HG02759 (cell line): ENCODE measurements around the gene C1orf198.

Experiments used
- ATAC-seq: cut with Tn5 transposase; IDR thresholded peaks from one replicate; pipeline ENCODE4 v1.9.1; 2021; ENCODE audit warnings: mild to moderate bottlenecking, moderate library complexity; ENCODE audit not compliant: unreplicated experiment

The C1orf198 gene

DNA sequence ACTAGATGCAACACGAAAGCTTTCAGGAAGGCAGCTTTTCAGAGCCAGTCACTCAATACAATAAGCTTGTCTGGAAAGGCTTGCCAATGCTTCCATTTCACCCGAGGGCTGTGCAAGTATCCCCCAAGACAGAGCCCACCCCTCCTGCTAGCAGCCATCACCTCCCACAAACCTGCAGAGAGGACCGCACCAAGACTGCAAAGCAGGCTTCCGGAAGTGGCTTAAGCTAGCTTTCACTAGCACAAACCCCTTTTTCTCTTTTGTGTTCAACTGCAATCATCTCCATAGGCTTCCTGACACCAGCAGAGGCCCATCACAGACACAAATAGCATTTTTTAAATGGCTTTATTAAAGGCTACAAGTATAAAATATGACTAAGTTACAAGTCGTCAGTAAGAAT is 31.5 kb downstream of the C1orf198 start:
- ATAC-seq, result no peak

DNA sequence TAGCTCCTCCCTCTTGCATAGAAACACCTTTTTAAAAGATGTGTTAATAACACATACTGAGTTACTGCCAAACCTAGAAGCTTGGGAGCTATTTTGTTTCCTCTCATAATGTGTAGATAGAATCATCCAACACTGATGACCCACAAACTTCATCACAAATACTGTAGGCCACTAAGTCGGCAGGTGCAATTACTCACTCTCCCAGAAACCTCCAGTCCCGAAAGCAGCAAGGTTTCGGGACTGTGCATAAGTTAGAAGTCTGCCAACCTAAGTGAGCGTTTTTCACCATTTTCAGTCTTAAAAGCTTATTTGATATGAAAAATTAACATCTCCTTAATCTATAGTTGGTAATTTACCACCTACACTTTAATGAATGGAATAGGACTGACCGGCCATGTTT is 32.0 kb downstream of the C1orf198 start:
- no peak for ATAC-seq

DNA sequence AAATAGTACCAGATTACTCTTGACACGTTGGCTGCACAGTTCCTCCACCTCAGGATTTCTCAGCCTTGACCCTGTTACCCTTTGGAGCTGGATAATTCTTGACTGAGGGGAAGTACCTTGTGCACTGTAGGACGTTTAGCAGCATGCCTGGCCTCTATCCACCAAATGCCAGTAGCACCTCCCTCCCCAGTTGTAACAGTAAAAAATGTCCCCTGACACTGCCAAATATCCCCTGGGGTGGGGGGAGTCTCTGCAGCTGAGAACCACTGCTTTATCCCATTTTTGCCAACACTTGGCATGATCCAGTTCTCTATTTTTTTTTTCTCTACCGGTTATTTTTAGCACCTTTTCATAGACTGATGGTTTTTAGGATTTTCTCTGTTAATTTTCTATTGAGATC is 34.0 kb downstream of the C1orf198 start:
- ATAC-seq, result no peak

DNA sequence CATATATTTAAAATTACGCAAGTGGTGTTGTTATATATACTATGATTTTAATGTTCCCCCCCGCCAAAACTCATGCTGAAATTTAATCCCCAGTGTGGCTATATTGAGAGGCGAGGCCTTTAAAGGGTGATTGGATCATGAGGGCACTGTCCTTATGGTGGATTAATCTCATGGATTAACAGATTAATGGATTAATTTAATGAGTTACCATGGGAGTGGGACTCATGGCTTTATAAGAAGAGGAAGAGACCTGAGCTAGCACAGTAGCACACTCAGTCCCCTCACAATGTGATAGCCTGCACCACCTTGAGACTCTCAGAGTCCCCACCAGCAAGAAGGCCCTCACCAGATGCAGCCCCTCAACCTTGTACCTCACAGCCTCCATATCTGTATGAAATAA is 34.8 kb downstream of the C1orf198 start:
- ATAC-seq, result no peak

DNA sequence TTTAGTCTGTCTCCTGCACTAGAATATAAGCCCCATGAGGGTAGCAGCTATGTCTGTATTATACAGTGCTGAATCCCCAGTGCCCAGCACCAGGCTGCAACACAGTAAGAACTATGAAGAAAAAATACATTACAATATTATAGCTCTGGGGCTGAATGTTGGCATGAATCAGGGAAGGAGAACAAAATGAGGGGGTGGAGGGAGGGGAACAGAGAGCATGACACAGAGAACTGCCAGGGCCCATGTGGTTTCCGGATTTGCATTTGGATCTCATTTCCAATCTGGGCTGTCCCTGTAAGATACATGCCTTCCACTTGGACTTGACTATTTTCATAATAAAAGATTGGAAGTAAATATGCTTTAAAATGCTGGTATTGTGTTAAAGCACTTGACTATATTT is 35.8 kb downstream of the C1orf198 start:
- ATAC-seq, result no peak

DNA sequence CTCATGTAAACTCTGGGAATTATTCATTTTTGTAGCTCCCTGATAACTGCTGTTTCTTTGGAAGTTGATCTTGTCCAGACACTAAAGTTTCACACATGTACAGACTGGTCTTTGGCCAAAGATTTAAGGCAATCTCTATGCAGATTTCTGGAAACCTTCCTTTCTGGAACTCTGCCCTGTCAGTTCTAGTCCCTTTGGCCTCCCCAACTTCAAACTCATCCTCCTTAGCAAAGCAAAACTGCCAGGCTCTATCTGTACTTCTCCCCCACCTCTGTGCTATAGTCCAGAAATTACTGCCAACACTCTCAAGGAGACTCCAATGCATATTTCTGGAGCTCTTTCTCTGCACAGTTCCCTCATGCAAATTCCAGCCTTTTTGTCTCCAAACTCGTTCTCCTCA is 36.5 kb downstream of the C1orf198 start:
- ATAC-seq, result no peak

DNA sequence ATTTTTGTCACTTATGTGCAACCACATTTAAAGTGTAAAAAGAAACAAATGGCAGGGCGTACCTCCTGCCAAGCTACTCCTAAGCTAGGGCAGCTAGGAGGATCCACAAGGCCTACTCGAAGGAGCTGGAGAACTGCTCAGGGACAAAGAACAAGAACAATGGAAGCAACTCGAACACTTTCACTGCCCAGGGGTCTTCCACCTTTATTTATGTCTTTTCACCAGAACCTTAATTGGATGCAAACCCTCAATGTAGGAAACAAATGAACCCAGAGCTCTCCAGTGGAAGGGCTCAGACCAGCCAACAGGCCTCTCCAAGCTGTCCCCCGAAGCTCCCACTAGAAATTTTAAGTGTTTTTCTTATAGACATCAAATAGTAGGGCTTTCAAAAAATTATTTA is 39.9 kb downstream of the C1orf198 start:
- ATAC-seq, result no peak

DNA sequence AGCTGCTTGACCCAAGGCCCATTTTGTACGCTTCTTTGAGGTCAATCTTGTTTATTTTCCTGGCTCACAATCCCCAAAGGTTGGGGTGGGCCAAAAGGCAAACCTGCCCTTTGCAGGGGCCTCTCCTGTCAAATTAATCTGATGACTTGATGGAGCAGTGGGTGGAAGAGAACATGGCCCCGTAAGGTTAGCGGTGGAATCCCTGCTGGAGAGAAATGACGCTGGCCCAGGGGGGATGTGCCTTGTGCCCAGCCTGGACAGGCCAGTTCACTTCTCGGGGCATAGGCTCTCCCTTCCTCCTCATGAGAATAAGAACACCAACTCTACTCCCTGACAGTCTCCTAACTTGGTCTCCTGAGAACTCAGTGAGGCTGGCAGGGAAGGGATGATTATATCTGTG is 40.5 kb downstream of the C1orf198 start:
- no peak for ATAC-seq

DNA sequence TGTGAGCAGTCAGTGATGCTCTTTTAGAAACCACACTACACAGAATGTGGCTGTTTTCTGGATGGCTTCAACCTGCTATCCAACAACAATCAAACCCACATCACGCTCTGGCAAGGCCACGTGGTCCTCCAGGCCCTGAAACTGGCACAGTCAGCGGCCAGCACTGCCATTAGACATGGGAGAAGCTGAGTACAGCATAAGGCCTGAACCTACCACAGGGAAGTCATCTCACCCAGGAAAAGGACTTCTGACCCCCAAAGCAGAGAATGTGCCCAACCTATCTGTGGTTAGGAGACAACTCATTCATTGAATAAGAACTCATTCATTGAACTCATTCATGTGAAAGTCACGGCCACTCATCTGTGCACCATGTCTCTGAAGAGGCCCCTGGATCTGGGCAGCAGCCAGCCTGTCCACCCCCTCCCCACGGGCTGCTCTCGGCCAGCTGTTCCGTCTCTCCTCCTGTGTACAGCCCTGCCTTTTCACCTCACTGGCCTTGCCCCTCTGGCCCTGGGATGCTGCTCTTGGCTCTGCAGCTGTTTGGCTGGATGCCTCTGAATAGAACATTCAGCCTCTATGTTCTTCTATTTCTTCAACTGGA is 41.1 kb downstream of the C1orf198 start:
- ATAC-seq, result no peak

DNA sequence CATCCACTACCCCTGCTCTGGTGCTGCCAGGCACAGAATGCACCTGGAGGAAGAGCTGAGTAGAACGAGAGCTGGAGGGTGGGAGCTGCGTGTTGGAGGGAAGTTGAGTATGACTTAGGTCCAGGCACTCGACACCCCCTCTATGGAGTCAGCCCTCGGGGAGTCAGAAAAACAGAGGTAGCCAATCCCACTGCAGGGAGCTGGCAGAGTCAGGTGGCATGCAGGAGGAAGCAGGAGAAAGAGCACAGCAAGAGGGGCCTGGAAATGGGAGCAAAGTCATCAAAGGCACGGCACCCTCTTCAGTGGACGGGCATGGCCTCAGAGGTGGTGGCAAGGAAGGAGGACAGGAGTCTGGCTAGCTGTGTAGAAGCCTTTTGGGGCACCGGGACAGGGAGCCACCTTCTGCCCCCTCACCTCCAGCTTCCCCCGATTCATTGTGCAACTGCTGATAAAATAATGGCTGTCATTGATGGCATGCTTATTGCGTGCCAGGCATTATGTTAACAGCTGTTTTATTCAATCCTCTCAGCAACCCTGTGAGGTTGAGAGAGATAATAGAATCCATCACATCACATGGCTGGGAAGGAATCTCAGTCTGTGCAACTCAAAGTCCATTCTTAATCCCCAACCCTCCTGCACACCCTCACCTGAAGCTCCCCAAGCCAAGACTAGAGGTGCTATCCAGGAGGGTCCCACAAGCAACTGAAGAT is 42.0 kb downstream of the C1orf198 start:
- ATAC-seq, result no peak

DNA sequence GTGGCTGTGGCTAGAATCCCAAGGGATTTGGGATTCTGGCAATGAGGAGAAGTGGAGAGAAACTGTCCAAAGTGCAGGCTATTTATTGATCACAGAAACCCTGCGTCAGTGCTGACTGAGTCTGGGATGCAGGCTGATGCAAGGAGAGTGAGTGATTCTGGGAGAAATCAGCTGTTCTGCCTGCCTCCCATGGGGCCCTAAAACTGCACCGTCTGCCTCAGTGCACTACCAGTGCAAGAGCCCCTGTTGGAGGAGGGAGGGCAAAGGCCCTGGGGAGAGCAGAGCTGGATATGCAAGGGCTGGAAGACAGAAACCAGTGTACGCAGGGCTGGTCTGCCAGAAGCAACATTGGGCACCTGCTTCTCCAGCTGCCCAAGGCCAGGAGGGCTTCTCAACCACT is 42.6 kb downstream of the C1orf198 start:
- no peak for ATAC-seq

DNA sequence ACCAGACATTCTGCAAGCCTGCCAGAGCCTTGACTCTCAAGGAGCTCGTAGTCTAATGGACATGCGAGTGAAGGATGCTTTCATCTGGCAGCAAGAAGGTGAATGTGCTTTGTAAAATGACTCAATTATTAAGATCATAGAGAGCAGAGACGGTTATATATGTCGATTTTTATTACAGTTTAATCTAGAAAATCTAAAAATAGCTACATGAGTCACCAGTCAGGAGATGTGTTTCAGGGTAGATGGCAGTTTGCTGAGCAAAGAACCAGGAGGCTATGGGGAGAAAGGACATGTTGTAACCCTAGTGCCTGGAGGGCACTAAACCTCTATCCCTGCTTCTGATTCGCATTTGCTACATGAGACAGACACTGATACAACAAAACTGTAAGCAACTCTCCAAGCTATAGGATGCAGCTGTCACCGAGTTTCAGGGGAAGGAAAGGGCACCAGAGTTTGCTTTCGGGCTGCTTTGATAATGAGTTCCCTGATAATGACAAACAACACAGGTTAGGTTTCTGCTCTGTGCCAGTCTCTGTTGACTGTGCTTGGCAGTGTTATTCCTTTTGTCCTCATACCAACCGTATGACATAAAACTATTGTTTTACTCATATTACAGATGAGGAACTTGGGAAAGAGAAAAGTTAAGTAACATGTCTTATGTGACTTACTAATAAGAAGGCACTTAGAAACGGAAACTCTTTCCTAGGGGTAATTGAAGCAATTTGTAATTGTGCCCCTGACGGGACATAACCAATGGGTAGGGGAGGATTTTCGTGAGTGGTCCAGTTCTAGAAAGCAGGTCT is 43.2 kb downstream of the C1orf198 start:
- ATAC-seq, result no peak

DNA sequence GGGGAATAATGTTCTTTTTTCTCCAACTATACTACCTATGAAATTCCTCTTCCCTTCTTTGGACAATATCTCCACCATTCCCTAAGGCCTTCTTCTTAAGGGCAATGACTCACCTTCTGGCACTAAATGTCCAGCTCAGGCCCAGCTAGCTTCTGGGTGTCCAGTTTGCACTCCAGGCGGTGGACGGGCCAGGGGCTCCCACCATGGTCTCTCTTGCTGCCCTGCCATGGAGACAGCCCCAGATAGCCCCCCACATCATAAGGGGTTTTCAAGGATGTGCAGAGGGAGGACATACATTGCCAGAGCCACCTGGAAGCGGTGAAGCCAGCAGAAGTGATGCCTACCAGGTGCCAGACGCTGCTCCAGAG is 43.8 kb downstream of the C1orf198 start:
- no peak for ATAC-seq

DNA sequence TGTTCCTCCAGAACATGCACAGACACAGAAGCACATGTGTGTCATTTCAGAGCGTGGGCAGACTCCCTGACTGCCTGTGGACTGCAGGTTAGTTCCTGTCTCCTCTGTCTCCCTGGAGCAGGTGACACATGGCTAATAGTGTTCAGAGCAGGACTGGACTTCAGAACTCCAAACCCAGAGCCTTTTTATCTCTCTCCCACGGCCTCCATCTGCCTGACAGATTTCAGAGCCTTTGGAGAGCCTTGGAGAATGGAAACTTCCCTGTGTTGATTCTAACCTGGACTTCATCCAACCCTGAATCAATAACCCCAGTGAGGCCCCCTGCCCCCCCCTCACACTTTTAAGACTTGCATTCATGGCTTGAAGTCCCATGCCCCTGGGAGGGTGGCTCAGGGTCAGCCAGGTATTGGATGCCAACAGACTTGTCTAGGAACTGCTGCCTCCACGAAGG is 44.4 kb downstream of the C1orf198 start:
- no peak for ATAC-seq

DNA sequence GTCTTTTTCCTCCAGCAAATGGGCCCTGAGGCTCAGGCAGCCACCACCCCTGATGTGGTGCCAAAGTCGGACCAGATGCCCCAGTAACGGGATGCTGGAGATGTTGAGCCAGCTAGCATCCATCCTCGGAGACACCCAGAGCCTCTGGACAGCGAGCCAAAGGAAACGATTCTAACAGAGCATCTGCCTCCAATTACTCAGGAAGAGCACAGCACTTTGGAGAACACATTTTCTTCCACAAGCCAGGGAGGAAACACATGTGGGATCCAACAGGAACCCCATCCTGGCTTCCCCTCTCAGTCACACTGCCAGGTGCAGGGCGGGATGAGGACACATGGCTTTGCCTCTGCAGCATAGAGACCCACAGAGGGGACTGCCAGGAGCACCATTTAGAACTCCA is 44.9 kb downstream of the C1orf198 start:
- no peak for ATAC-seq

DNA sequence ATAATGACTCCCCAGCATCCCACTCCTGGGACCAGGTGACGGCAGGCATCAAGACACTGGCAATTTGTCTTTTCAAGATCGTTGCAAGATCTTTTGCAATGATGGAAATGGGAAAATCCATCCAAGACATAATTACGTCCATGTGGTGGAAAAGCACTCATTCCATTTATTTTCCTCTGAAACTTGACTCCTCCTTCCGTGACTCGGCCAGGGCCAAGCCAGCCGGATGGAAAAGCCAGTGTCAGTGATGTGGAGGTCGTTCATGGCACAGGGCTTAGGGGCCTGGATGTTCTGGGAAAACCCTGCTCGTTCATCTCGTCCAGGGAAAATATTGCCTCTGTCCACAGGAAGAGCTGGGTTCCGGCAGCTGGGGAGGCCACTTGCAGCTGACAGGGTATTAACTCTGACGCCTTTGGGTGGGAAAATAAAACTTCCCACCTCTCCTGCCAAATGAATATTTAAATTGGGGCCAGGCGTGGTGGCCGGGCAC is 46.2 kb downstream of the C1orf198 start:
- ATAC-seq, result no peak

DNA sequence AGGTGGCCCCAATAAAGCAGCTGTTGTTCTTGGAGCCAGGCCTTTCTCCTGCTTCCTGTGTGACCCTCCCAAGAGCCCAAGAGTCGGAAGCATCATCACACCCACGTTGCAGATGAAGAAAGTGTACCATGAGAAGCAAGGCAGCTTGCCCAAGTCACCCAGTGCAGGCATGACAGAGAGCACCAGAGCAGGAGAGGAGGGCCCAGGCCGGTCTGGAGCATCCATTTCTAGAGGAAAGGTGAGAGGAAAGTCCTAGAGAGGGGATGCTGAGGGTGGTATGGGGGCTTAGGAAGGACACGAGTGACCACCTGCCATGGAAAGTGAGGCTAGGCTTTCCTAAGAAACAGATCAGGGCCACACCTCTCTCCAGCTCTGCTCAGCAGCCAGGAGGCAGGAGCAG is 47.0 kb downstream of the C1orf198 start:
- ATAC-seq, result no peak

DNA sequence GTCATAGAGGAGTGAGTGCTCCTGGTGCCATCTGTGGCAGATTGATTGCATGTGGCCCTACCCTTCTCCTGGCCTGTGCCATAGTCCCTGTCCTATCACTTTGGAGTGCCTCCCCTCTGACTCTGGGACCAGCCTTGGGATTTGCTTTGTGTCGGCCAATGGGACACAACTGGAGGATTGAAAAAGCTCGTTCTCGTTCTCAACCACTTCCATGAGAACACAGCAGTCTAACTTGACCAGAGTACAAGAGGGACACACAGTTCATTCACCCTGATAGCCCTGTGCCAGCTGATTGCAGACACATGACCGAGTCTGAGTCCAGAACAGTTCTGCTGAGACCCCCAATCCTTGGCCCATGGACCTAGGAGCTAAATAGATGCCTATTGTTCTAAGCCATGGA is 47.8 kb downstream of the C1orf198 start:
- no peak for ATAC-seq

DNA sequence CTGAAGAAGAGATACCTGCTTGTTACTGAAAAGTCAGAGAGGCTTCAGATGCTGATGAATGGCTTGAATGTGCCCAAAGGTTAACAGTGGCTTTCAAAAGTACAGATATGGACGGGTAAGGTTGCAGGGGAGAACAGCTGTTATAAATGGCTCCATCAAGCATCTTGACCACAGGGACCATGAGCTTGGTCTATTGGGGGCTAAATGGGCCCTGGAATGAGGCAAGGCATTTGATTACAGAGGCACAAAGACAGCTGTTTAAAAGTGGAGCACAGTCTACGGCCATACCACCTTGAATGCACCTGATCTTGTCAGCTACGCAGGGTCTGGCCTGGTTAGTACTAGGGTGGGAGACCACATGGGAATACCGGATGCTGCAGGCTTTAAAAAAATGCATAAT is 48.3 kb downstream of the C1orf198 start:
- no peak for ATAC-seq

DNA sequence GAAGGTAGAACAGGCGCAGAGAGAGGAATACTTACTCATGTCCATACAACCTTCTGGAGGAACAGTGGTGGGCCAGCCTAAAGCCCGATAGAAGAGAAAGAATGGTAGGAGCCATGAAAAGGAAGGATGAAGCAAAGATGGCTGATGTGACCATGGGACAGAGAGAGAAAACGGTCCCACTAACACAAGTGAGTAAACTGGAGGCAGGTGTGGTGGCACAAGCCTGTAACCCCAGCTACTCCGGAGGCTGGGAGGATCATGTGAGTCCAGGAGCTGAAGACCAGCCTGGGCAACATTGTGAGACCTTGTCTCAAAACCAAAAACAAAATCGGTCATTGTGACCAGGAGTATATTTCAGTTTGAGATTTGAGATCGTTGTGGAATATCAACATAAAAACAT is 49.4 kb downstream of the C1orf198 start:
- no peak for ATAC-seq

DNA sequence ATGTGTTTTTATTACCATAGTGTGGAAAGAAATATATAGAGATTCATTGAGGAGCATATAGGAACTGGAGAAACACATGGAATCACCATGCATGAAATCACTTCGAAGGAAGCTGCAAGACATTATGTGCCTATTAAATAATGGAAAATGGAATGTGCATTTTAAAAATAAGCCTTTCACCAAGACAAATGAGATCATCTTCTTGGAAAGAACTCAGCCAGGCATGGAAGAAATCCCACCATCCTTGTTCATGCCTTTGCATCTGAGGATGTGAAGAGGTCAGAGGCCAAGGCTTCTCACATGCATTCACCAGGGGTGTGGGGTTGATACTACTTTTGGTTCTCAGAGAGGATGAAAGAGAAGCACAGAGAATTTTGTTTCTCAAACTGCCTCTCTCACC is 50.0 kb downstream of the C1orf198 start:
- no peak for ATAC-seq

DNA sequence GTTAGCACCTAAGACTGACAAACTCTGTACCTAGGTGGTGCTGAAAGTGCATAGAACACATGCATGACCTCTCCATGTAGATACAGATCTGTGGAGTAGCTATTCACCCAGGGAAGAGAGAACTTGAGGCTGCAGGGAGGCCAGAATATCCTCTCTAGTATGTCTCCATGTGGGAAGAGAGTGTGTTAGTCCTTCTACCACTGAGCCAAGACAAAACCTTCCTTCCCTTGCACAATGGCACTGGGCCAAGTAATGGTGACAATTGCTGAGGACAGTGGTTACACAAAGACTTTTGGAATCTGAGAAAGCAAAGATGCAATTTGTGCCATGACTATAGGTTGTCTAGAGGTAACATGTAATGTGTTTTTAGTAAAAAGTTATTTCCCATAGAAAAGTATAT is 52.3 kb downstream of the C1orf198 start:
- no peak for ATAC-seq
